B cell (primary cell): ENCODE results near the gene MCOLN3. TPM values are rescaled to one million over a fixed set of nuclear protein-coding genes. Genes with fewer than 3 reads are reported as not detected.
A peak's percentile ranks its signal among the peaks of the same experiment; 100 is the strongest.

ENCODE experiments used
- ATAC-seq: fragments of 200-7000 bp; cut with Tn5 transposase; one replicate; pipeline ENCODE4 v1.10.0; 2021; ENCODE audit warnings: low read depth, mild to moderate bottlenecking, moderate number of reproducible peaks, moderate library complexity
- CTCF ChIA-PET: fragments of 350-600 bp; sonication (Branson Sonifier 250); formaldehyde crosslinking; loops from one replicate; lab custom pipeline; 2021; ENCODE audit warnings: antibody characterized with exemption, inconsistent platforms; lab: Charles Lee
- POLR2A ChIA-PET: fragments of 350-600 bp; sonication (Branson Sonifier 250); formaldehyde crosslinking; loops from one replicate; lab custom pipeline; 2021; ENCODE audit warnings: antibody characterized with exemption; lab: Charles Lee
- DNase-seq: peaks from one replicate; pipeline ENCODE4 v3.0.0; 2013
- H2AFZ ChIP-seq: 2 replicates; pipeline ENCODE4 v1.6.1; 2012; ENCODE audit warnings: mild to moderate bottlenecking, low read depth, low read length; ENCODE audit not compliant: insufficient read depth, poor library complexity, severe bottlenecking
- H3K27ac ChIP-seq, 2 donors: 1 replicate in 1 of 2; 2 replicates in 1 of 2; pipeline ENCODE4 v1.5.1; 2012 to 2013; ENCODE audit warnings: low read length in 2 of 2, mild to moderate bottlenecking in 2 of 2, moderate library complexity in 1 of 2
- H3K27me3 ChIP-seq, 4 experiments: fragments of 200-600 bp in 1 of 4; sonication (generic) in 1 of 4; replicated peaks in 1 of 4; 1 replicate in 2 of 4; 2 replicates in 2 of 4; pipeline versions ENCODE4 v1.6.1 to v1.7.0; 2013 to 2016; ENCODE audit warnings: low read length in 3 of 4, mild to moderate bottlenecking in 2 of 4, mixed read lengths in 1 of 4, moderate library complexity in 1 of 4; ENCODE audit not compliant: insufficient read depth in 4 of 4, control insufficient read depth in 3 of 4; ENCODE audit errors: control extremely low read depth in 1 of 4
- H3K36me3 ChIP-seq, 2 experiments: replicated peaks in 1 of 2; 1 replicate in 1 of 2; 2 replicates in 1 of 2; pipeline versions ENCODE4 v1.6.1 to v1.7.1; 2013; ENCODE audit warnings: low read length in 1 of 2; ENCODE audit not compliant: insufficient read depth in 2 of 2, control insufficient read depth in 1 of 2; ENCODE audit errors: control extremely low read depth in 1 of 2, extremely low read depth in 1 of 2
- H3K4me1 ChIP-seq, 2 donors: fragments of 200-600 bp in 1 of 2; sonication (generic) in 1 of 2; 1 replicate in 1 of 2; 2 replicates in 1 of 2; pipeline versions ENCODE4 v1.5.1 to v1.6.1; 2013 to 2017; ENCODE audit warnings: low read length in 2 of 2; ENCODE audit not compliant: control insufficient read depth in 2 of 2, insufficient read depth in 2 of 2
- H3K4me2 ChIP-seq: replicated peaks from 2 replicates; pipeline ENCODE3; 2012; ENCODE audit warnings: mild to moderate bottlenecking, low read depth, low read length; ENCODE audit not compliant: poor library complexity, severe bottlenecking
- H3K4me3 ChIP-seq, 5 experiments: fragments of 200-600 bp in 1 of 5; sonication (generic) in 1 of 5; 1 replicate in 3 of 5; 2 replicates in 2 of 5; pipeline versions ENCODE4 v1.5.1 to v1.7.0; 2011 to 2016; ENCODE audit warnings: low read length in 4 of 5, mild to moderate bottlenecking in 4 of 5, low read depth in 2 of 5, control low read depth in 1 of 5, moderate library complexity in 1 of 5; ENCODE audit not compliant: insufficient read depth in 1 of 5; ENCODE audit errors: control extremely low read depth in 1 of 5, extremely low read depth in 1 of 5
- H3K79me2 ChIP-seq: fragments of 200-600 bp; sonication (generic); one replicate; pipeline ENCODE4 v1.6.0; 2016; ENCODE audit warnings: low read length; ENCODE audit not compliant: control insufficient read depth, insufficient read depth
- H3K9ac ChIP-seq: fragments of 200-600 bp; sonication (generic); 2 replicates; pipeline ENCODE4 v1.6.1; 2017; ENCODE audit warnings: mild to moderate bottlenecking, low read length, moderate library complexity
- H3K9me3 ChIP-seq, 3 donors: one replicate each; pipeline versions ENCODE4 v1.6.1 to v1.7.1; 2013; ENCODE audit warnings: low read length in 2 of 3; ENCODE audit not compliant: control insufficient read depth in 2 of 3, insufficient read depth in 1 of 3; ENCODE audit errors: control extremely low read depth in 1 of 3
- H4K20me1 ChIP-seq: 2 replicates; pipeline ENCODE4 v1.6.0; 2012; ENCODE audit warnings: mild to moderate bottlenecking, low read length; ENCODE audit not compliant: insufficient read depth, control insufficient read depth, poor library complexity, severe bottlenecking
- H3K27ac Mint-ChIP-seq: one replicate; pipeline ENCODE4 v1.8.0; 2021; ENCODE audit warnings: mixed read lengths
- H3K27me3 Mint-ChIP-seq: one replicate; pipeline ENCODE4 v1.8.0; 2021; ENCODE audit warnings: mixed read lengths
- H3K4me1 Mint-ChIP-seq: one replicate; pipeline ENCODE4 v1.8.0; 2021; ENCODE audit warnings: mixed read lengths
- H3K4me3 Mint-ChIP-seq: one replicate; pipeline ENCODE4 v1.8.0; 2021; ENCODE audit warnings: mixed read lengths
- H3K9me3 Mint-ChIP-seq: one replicate; pipeline ENCODE4 v1.8.0; 2022; ENCODE audit warnings: mixed read lengths; ENCODE audit not compliant: insufficient read depth
- CTCF ChIP-seq: fragments of 200-600 bp; IDR thresholded peaks from one replicate; pipeline ENCODE4 v1.8.0; 2022; ENCODE audit warnings: antibody characterized with exemption, mild to moderate bottlenecking
- EZH2 ChIP-seq: IDR thresholded peaks from 2 replicates; pipeline ENCODE4 v1.6.1; 2012; ENCODE audit warnings: borderline replicate concordance, low read depth, mild to moderate bottlenecking, moderate library complexity, low read length; ENCODE audit not compliant: insufficient read depth, poor library complexity, severe bottlenecking
- WGBS: methylation state at CpG from one replicate; pipeline ENCODE4 v1.1.5; 2013; ENCODE audit warnings: missing lambda C conversion rate; ENCODE audit not compliant: insufficient coverage; 5-methylcytosine and 5-hydroxymethylcytosine counted together
- intact Hi-C: fragments of 100-400 bp; cut with micrococcal nuclease; formaldehyde crosslinking; loops from one replicate; pipeline ENCODE4 v1.10.0; 2022
- polyA plus RNA-seq: library from polyadenylated mRNA; depleted of rRNA; stranded (reverse); fragments of >200 nt; gene quantifications from 2 replicates; pipeline ENCODE4 v1.2.3, GENCODE V29; 2012
- total RNA-seq, 2 donors: library from RNA; stranded (reverse); fragments of 120-200 nt in 1 of 2; gene quantifications; 1 replicate in 1 of 2; 2 replicates in 1 of 2; pipeline versions ENCODE4 v1.2.3 to v1.2.4, GENCODE V29; 2013 to 2022

Gene MCOLN3
- total and polyA plus RNA-seq, 2 donors (not counting 1 experiment from before 2014, with no cell fraction given) = 0.10 TPM; not detected in 1

GRCh38 chr1:84973498-84974334 lies 74.6 kb downstream of the MCOLN3 start:
- no peak overlapping the region for H3K4me2 ChIP-seq
- H2AFZ ChIP-seq = no peak overlapping the region
- Mint-ChIP-seq H3K4me3 (peak overlapping the region; percentile 27), H3K4me1 (peaks cover 59% of the 10 kb centered on the region), H3K27ac (peak overlapping the region; percentile 43), H3K9me3 (peaks cover 5% of the 10 kb centered on the region), H3K27me3 (no peaks in the 10 kb centered on the region)
- H3K4me3 ChIP-seq = no peak overlapping the region
- H3K4me1 ChIP-seq = peaks cover 22 to 37% of the 10 kb centered on the region in 2 donors
- H4K20me1 ChIP-seq = no peaks in the 10 kb centered on the region
- H3K27ac ChIP-seq = no peak overlapping the region
- ATAC-seq (peak; percentile 24), DNase-seq (no peak)
- no peaks in the 10 kb centered on the region for H3K27me3 ChIP-seq
- TF ChIP-seq CTCF (no peak), EZH2 (no peak)
- POLR2A ChIA-PET = no interaction called here
- H3K79me2 ChIP-seq = peaks cover 7% of the 10 kb centered on the region
- 56% methylated on average over 3 of the region's 7 CpGs for WGBS
- H3K36me3 ChIP-seq = peaks cover 0 to under 1% of the 10 kb centered on the region in 2 experiments
- H3K9ac ChIP-seq = no peak overlapping the region
- CTCF ChIA-PET = interaction anchor here (1.7 to 2.6 kb wide), 3 partner anchors 22 to 54 kb away, joined by 7 to 9 read pairs (median 7); no protein-coding TSS in a partner anchor
- intact Hi-C loops = loop anchor here (1.0 to 2.0 kb wide), 2 partner anchors 21 to 54 kb away; no protein-coding TSS in a partner anchor
- no peaks in the 10 kb centered on the region for H3K9me3 ChIP-seq
